NK-92 treated with Interleukin-12 subunit alpha and Interleukin-12 subunit beta, amount 100 ng/mL, for 24 hours (cell line): ENCODE results near the gene SORBS1.

Experiments used
- DNase-seq: peaks from one replicate; lab custom pipeline; 2025; lab: John Stamatoyannopoulos, UW

SORBS1 gene

GRCh38 chr10:95561177-95561863, at the start of gene SORBS1:
TSS of gene SORBS1 (minus strand) at chr10:95561371. CDS start at chr10:95441135, 120,236 bp downstream.
- peak; percentile 83 for DNase-seq

- DNase-seq = no peak
Measured at GRCh38 chr10:95610727-95611126, 49.6 kb upstream of the SORBS1 start.

GRCh38 chr10:95606922-95607321, 45.8 kb upstream of the SORBS1 start:
- DNase-seq = no peak

GRCh38 chr10:95605163-95605562, 44.0 kb upstream of the SORBS1 start:
- DNase-seq = no peak

GRCh38 chr10:95604630-95605029, 43.5 kb upstream of the SORBS1 start:
- no peak for DNase-seq

- no peak for DNase-seq
Measured at GRCh38 chr10:95602382-95602781, 41.2 kb upstream of the SORBS1 start.

- peak; percentile 1 for DNase-seq
Measured at GRCh38 chr10:95601116-95601719, 40.0 kb upstream of the SORBS1 start.

- DNase-seq = no peak
Measured at GRCh38 chr10:95600158-95600557, 39.0 kb upstream of the SORBS1 start.

- no peak for DNase-seq
Measured at GRCh38 chr10:95597788-95598187, 36.6 kb upstream of the SORBS1 start.

- no peak for DNase-seq
Measured at GRCh38 chr10:95588025-95588424, 26.9 kb upstream of the SORBS1 start.

- no peak for DNase-seq
Measured at GRCh38 chr10:95579835-95580535, 18.8 kb upstream of the SORBS1 start.

GRCh38 chr10:95579292-95579691, 18.1 kb upstream of the SORBS1 start:
- DNase-seq = no peak

- DNase-seq = no peak
Measured at GRCh38 chr10:95578619-95579018, 17.4 kb upstream of the SORBS1 start.

GRCh38 chr10:95574649-95575365, 13.6 kb upstream of the SORBS1 start:
- DNase-seq = no peak

GRCh38 chr10:95573964-95574604, 12.9 kb upstream of the SORBS1 start:
- no peak for DNase-seq

GRCh38 chr10:95573527-95573926, 12.4 kb upstream of the SORBS1 start:
- DNase-seq = no peak

GRCh38 chr10:95572131-95572820, 11.1 kb upstream of the SORBS1 start:
- no peak for DNase-seq

GRCh38 chr10:95571390-95571789, 10.2 kb upstream of the SORBS1 start:
- DNase-seq = no peak

- DNase-seq = no peak
Measured at GRCh38 chr10:95569368-95569767, 8.2 kb upstream of the SORBS1 start.

GRCh38 chr10:95567903-95568630, 6.9 kb upstream of the SORBS1 start:
- DNase-seq = no peak

- DNase-seq = no peak
Measured at GRCh38 chr10:95566136-95566535, 5.0 kb upstream of the SORBS1 start.
